HPDE6-E6E7 (cell line): Measurements from ENCODE around the gene LRRC51.
A peak's percentile ranks its signal among the peaks of the same experiment; 100 is the strongest.
"Not testable (repeated sequence)": the region's sequence is repeated elsewhere in the genome, so short reads cannot be mapped to it uniquely, and the experiment has no call there.

Experiments used
- DNase-seq: peaks from one replicate; pipeline ENCODE4 v3.0.0; 2011; ENCODE audit warnings: missing footprints; ENCODE audit errors: extremely low spot score

The LRRC51 gene

DNA sequence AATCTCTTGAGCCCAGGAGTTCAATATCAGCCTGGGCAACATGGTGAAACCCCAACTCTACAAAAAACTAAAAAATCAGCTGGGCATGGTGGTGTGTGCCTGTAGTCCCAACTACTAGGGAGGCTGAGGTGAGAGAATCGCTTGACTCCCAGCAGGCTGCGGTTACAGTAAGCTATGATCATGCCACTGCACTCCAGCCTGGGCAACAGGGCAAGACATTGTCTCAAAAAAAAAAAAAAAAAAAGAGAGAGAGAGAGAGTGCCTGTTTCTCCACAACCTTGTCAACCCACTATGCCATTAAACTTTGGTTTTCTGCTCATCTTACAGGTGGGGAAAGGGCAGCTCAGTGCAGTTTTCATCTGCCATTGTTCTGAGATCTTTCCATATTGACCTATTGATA lies 60.0 kb downstream of the LRRC51 start:
- no peak for DNase-seq

DNA sequence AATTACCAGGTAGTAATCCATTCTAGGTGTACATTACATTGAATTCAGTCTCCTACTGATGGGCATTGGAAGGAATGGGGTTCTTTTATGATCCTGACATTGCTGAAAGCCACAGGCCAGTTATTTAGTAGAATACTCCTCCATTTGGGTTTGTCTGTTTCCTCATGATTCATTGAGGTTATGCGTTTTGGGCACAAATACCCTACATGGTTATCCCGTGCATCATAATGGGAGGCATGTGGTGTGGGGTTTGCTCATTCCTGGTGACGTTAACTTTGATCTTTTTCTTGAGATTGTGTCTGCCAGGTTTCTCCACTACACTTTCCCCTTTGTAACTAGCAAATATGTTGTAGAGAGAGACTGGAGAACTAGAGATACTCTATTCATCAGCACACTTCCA lies 60.4 kb downstream of the LRRC51 start:
- DNase-seq: peak; percentile 70

DNA sequence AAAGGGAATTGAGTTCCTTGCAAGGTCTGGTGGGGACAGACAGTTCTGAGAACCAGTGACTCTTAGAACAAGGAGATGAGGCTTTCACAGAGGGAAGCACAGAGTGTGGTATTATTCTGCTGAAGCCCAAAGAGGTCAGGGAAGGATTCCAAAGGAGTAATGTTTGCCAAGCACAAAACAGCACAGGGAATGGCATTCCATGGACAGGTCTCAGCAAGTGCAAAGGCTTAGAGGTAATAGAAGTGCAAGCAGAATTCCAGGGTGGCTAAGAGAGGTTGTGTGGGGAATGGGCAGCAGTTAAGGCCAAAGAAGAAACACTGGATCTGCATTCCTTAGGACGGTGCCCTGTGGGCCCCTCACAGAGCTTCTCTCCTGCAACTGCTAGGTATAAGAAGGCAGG lies 61.4 kb downstream of the LRRC51 start:
- not testable (repeated sequence) for DNase-seq

DNA sequence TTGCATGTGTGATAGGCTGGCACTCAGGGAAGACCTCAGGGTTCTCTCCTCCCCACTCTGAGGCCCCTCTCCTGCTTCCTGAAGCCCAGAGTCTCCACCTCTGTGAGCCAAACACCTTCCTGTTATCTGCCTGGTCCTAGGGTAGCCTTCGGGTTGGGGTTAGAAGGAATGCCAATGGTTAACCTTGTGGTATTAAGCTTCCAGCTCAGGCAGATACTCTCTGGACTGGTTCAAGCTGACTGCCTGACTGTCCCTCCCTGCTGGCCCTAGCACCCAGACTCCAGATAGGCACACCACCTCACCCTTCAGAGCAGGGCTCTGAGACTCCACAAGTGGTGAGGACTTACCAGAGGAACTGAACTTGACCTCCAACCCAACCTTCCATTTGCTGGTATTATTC lies 61.9 kb downstream of the LRRC51 start:
- not testable (repeated sequence) for DNase-seq

DNA sequence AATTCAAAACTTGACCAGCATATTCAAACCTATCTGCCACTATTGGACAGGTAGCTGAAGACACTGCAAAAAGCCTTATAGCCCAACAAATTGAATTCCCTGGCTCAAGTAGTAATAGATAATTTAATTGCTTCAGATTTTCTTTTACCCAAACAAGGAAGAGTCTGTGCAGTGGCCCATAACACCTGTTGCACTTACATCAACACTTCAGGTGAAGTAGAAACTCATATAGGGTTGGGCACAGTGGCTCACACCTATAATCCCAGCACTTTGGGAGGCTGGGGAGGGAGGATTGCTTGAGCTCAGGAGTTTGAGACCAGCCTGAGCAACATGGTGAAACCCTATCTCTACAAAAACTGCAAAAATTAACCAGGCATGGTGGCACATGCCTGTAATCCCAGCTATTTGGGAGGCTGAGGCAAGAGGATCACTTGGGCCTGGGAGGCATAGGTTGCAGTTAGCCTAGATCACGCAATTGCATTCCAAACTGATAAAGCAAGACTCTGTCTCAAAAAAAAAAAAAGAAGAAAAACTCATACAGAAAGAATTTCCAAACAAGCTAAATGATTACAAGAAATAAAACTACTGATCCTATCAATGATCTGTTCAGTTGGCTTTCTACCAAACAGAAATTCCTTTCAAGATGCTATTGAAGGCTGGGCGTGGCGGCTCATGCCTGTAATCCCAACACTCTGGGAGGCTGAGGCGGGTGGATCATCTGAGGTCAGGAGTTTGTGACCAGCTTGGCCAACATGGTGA lies 64.3 kb downstream of the LRRC51 start:
- no peak for DNase-seq
